GM23248 (cell line): ENCODE measurements around the gene RHOT2. TPM values are rescaled to one million over a fixed set of nuclear protein-coding genes. Genes with fewer than 3 reads are reported as not detected.

Experiments used
- DNase-seq: peaks from one replicate; pipeline ENCODE4 v3.0.0-alpha.2; 2015
- H2AFZ ChIP-seq: fragments of 200-600 bp; sonication (generic); 2 replicates; pipeline ENCODE4 v1.6.1; 2016; ENCODE audit warnings: antibody characterized with exemption
- H3F3A ChIP-seq: fragments of 200-600 bp; sonication (generic); 2 replicates; pipeline ENCODE4 v1.6.1; 2016; ENCODE audit warnings: mild to moderate bottlenecking, antibody characterized with exemption, mixed run types; ENCODE audit not compliant: insufficient read depth
- H3K27ac ChIP-seq: fragments of 200-600 bp; sonication (generic); 2 replicates; pipeline ENCODE4 v1.5.1; 2016; ENCODE audit warnings: mild to moderate bottlenecking
- H3K27me3 ChIP-seq: fragments of 200-600 bp; sonication (generic); replicated peaks from 2 replicates; pipeline ENCODE4 v1.6.1; 2016; ENCODE audit warnings: mild to moderate bottlenecking; ENCODE audit not compliant: insufficient read depth
- H3K36me3 ChIP-seq: fragments of 200-600 bp; sonication (generic); 2 replicates; pipeline ENCODE4 v1.6.1; 2016; ENCODE audit warnings: low read depth, mild to moderate bottlenecking
- H3K4me1 ChIP-seq: fragments of 200-600 bp; sonication (generic); 2 replicates; pipeline ENCODE4 v1.6.1; 2016; ENCODE audit warnings: mild to moderate bottlenecking; ENCODE audit not compliant: insufficient read depth
- H3K4me2 ChIP-seq: fragments of 200-600 bp; sonication (generic); one replicate; pipeline ENCODE4 v1.6.1; 2016; ENCODE audit warnings: mild to moderate bottlenecking; ENCODE audit not compliant: unreplicated experiment
- H3K4me3 ChIP-seq: fragments of 200-600 bp; sonication (generic); 2 replicates; pipeline ENCODE4 v1.5.1; 2016; ENCODE audit warnings: mild to moderate bottlenecking
- H3K79me2 ChIP-seq: fragments of 200-600 bp; sonication (generic); 2 replicates; pipeline ENCODE4 v1.6.1; 2016; ENCODE audit warnings: mild to moderate bottlenecking; ENCODE audit not compliant: insufficient read depth
- H3K9ac ChIP-seq: fragments of 200-600 bp; sonication (generic); 2 replicates; pipeline ENCODE4 v1.6.1; 2016; ENCODE audit warnings: mild to moderate bottlenecking
- H3K9me2 ChIP-seq: fragments of 200-600 bp; sonication (generic); 2 replicates; pipeline ENCODE4 v1.6.1; 2016; ENCODE audit warnings: mixed run types, mild to moderate bottlenecking, moderate library complexity; ENCODE audit not compliant: insufficient read depth
- H3K9me3 ChIP-seq: fragments of 200-600 bp; sonication (generic); one replicate; pipeline ENCODE4 v1.6.1; 2017; ENCODE audit warnings: low read depth
- H4K20me1 ChIP-seq: fragments of 200-600 bp; sonication (generic); 2 replicates; pipeline ENCODE4 v1.6.0; 2016; ENCODE audit not compliant: insufficient read depth
- EZH2 ChIP-seq: fragments of 200-600 bp; sonication (generic); IDR thresholded peaks from 2 replicates; pipeline ENCODE4 v1.6.1; 2018; ENCODE audit warnings: antibody characterized with exemption, mild to moderate bottlenecking; ENCODE audit not compliant: insufficient read depth, poor library complexity, severe bottlenecking
- EZH2phosphoT487 ChIP-seq: fragments of 200-600 bp; sonication (generic); IDR thresholded peaks from 2 replicates; pipeline ENCODE4 v1.6.1; 2018; ENCODE audit warnings: antibody characterized with exemption, moderate library complexity, mild to moderate bottlenecking, low read depth; ENCODE audit not compliant: insufficient read depth
- WGBS, 2 experiments: methylation state at CpG; one replicate each; pipeline ENCODE4 v1.1.6; 2015 to 2017; ENCODE audit warnings: low lambda C conversion rate in 2 of 2, low coverage in 1 of 2; ENCODE audit errors: missing lambda C conversion rate in 2 of 2; 5-methylcytosine and 5-hydroxymethylcytosine counted together
- in situ Hi-C: fragments of 300-500 bp; cut with MboI; formaldehyde crosslinking; loops from 2 replicates; pipeline ENCODE4 v1.15.0; 2020
- polyA plus RNA-seq: library from polyadenylated mRNA; unstranded; fragments of >200 nt; fragmentation: Nextera tagmentation; extraction: Ambion mirVana; gene quantifications from 2 replicates; pipeline ENCODE4 v1.2.1, GENCODE V29; 2016
- total RNA-seq: library from RNA; depleted of rRNA; stranded (reverse); fragments of >200 nt; shearing (Covaris generic); gene quantifications from 2 replicates; pipeline ENCODE4 v1.2.3, GENCODE V29; 2014

Gene RHOT2
- total and polyA plus RNA-seq, 2 experiments from 2014 or later: 65.9 to 70.0 TPM

GRCh38 chr16:626787-627453 lies 41.0 kb upstream of the RHOT2 start:
- peaks cover 15% of the 10 kb centered on the region for H3K4me1 ChIP-seq
- peaks cover 2% of the 10 kb centered on the region; the same call in 1 of the 2 replicates for H3K79me2 ChIP-seq
- peak overlapping the region; percentile 87 for H3K27ac ChIP-seq
- DNase-seq: peak; percentile 99
- H3K27me3 ChIP-seq: no peaks in the 10 kb centered on the region
- H3K9me2 ChIP-seq: no peaks in the 10 kb centered on the region
- 0 out of 2 replicates have a peak overlapping the region, but pooled peaks have one; percentile 9 for H3K4me3 ChIP-seq
- H3K9me3 ChIP-seq: no peaks in the 10 kb centered on the region
- H3K4me2 ChIP-seq: peak overlapping the region; percentile 2
- no peak overlapping the region for H2AFZ ChIP-seq
- 0 out of 2 replicates have a peak, but pooled peaks cover 4% of the 10 kb centered on the region for H3F3A ChIP-seq
- peak overlapping the region; percentile 62 for H3K9ac ChIP-seq
- WGBS, 2 experiments: 18 to 29% methylated on average over 26 to 27 of the region's 29 CpGs
- no peaks in the 10 kb centered on the region for H3K36me3 ChIP-seq
- TF ChIP-seq EZH2phosphoT487: no peak
- H4K20me1 ChIP-seq: no peaks in the 10 kb centered on the region
- in situ Hi-C loops: no loop called here

- no peak for TF ChIP-seq EZH2phosphoT487
- no peak for TF ChIP-seq EZH2
- peak; percentile 58 for DNase-seq
- H3K27ac ChIP-seq: peak overlapping the region; percentile 87
- H3K9me2 ChIP-seq: no peaks in the 10 kb centered on the region
- H3K4me1 ChIP-seq: peaks cover 15% of the 10 kb centered on the region
- in situ Hi-C loops: no loop called here
- 0 out of 2 replicates have a peak, but pooled peaks cover 4% of the 10 kb centered on the region for H3F3A ChIP-seq
- peak overlapping the region; percentile 2 for H3K4me2 ChIP-seq
- no peaks in the 10 kb centered on the region for H3K27me3 ChIP-seq
- H3K9me3 ChIP-seq: no peaks in the 10 kb centered on the region
- no peak overlapping the region for H3K9ac ChIP-seq
- H2AFZ ChIP-seq: no peak overlapping the region
- no peak overlapping the region for H3K4me3 ChIP-seq
- no peaks in the 10 kb centered on the region for H3K36me3 ChIP-seq
- no peaks in the 10 kb centered on the region for H4K20me1 ChIP-seq
- no peaks in the 10 kb centered on the region for H3K79me2 ChIP-seq
- 78% methylated on average over 50 of the region's 50 CpGs for WGBS, 2 experiments
These were observed 40.3 kb upstream of the RHOT2 start for GRCh38 chr16:627454-628239.

GRCh38 chr16:628321-629061 lies 39.4 kb upstream of the RHOT2 start:
- Histone ChIP-seq H3K9me3 (no peaks in the 10 kb centered on the region), H3K79me2 (no peaks in the 10 kb centered on the region), H3K9ac (no peak overlapping the region), H2AFZ (no peak overlapping the region), H3F3A (0 out of 2 replicates have a peak, but pooled peaks cover 4% of the 10 kb centered on the region), H3K9me2 (no peaks in the 10 kb centered on the region), H3K27ac (no peak overlapping the region), H3K4me1 (peaks cover 15% of the 10 kb centered on the region), H3K4me2 (no peak overlapping the region), H3K27me3 (no peaks in the 10 kb centered on the region), H4K20me1 (no peaks in the 10 kb centered on the region), H3K36me3 (no peaks in the 10 kb centered on the region), H3K4me3 (no peak overlapping the region)
- 91% methylated on average over 28 to 33 of the region's 33 CpGs for WGBS, 2 experiments
- no peak for DNase-seq
- no peak for TF ChIP-seq EZH2
- TF ChIP-seq EZH2phosphoT487: no peak
- in situ Hi-C loops: no loop called here

- H3K27ac ChIP-seq: no peak overlapping the region
- TF ChIP-seq EZH2phosphoT487 (no peak), EZH2 (no peak)
- in situ Hi-C loops: no loop called here
These were observed 38.6 kb upstream of the RHOT2 start for GRCh38 chr16:629185-629832.

More at GRCh38 chr16:629185-629832, 38.6 kb upstream of the RHOT2 start:
- no peaks in the 10 kb centered on the region for H3K9me3 ChIP-seq
- H4K20me1 ChIP-seq: no peaks in the 10 kb centered on the region
- no peak overlapping the region for H3K9ac ChIP-seq
- no peak for DNase-seq
- 83 to 84% methylated on average over 27 to 29 of the region's 29 CpGs for WGBS, 2 experiments
- no peak overlapping the region for H3K4me3 ChIP-seq
- H3K27me3 ChIP-seq: no peaks in the 10 kb centered on the region
- H3K4me2 ChIP-seq: no peak overlapping the region
- no peak overlapping the region for H2AFZ ChIP-seq
- H3K36me3 ChIP-seq: no peaks in the 10 kb centered on the region
- no peaks in the 10 kb centered on the region for H3K79me2 ChIP-seq
- H3K9me2 ChIP-seq: no peaks in the 10 kb centered on the region
- 0 out of 2 replicates have a peak, but pooled peaks cover 4% of the 10 kb centered on the region for H3F3A ChIP-seq
- peaks cover 15% of the 10 kb centered on the region for H3K4me1 ChIP-seq
